GM19463 (cell line): Measurements from ENCODE around the gene ARHGAP6.

ENCODE experiments used
- ATAC-seq: cut with Tn5 transposase; IDR thresholded peaks from one replicate; pipeline ENCODE4 v1.9.1; 2021; ENCODE audit warnings: mild to moderate bottlenecking, moderate library complexity; ENCODE audit not compliant: unreplicated experiment

Gene ARHGAP6

DNA sequence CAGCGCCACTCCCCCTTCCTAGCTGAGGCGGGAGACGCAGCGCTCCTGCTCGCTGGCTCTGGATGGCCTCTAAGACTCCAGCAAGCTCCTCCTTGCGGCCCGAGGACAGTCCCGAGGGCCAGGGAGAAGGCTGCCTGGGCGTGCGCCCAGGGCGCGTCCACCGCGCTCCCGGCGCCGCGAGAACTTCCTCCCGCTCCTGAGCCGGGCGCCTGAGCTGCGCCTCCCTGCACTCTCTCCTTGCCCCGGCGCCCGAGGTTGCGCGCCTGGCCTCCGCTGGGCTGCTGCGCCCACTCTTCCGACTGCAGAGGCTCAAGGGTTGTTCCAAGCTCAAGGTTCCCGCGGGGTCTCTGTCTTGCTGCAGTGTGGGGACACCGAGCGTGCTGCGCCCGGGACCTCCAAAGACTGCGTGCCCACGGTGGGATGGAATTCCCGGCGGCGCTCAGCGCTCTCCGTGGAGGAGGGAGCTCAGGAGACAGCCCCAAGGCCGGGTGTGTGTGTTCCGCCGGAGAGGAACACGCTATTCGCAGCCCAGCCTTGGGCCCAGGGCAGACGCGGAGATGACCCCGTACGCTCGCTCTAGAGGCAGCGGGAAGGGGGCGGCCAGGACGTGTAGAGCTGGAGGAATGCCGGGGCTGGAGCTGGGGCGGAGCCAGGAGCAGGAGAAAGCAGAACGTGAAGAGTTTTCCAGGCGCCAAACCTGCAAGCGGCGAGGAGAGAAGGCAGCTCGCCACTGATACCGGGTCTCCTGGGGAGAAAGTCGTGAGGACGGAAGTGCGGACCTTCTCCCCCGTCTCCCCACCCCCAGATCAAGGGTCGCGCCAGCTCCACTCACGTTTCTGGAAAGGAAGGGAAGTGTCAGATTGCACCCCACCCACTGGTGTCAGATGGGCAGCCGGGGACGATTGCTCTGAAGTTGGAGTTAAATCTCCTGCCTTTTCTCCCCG is at the start of gene ARHGAP6:
Gene ARHGAP6 (minus strand): TSS at position 753 of the 944 bp plus-strand sequence. CDS start 1,092 bp downstream, outside the sequence.
- ATAC-seq = no peak

DNA sequence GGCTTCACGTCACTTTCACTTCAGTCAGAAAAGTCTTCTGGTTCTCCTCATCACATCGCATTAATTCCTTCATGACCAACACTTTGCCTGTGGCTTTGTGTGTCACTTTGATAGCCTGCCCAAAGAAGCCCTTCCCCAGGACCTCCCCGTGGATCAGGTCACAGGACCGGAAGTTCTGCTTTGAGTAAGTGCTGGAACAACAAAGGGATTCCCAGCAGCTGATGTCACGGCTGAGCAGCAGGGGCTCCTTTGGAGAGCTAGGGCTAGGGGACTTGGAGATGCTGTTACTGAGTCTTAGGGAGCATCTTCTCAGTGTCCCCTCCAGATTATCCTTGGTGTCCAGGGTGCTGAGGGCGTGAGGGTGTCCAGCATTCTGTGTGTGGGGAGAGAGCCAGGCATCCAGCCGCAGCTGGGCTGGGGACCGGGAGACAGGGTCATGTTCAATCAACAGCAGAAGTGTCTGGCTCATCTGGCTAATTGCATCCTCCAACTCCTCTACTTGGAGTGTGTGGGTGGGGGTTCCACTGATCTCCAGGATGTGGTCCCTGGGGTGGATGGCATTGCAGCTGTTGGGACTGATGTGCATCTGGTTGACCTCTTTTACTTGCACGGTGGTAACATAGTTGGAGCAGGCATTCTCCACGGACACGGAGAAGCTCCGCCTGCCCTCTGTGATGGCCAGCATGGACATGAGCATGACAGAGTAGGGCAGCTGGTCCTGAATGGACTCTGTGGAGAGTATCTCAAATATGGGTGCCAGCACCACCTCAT is 39.2 kb upstream of the ARHGAP6 start:
- ATAC-seq = no peak

DNA sequence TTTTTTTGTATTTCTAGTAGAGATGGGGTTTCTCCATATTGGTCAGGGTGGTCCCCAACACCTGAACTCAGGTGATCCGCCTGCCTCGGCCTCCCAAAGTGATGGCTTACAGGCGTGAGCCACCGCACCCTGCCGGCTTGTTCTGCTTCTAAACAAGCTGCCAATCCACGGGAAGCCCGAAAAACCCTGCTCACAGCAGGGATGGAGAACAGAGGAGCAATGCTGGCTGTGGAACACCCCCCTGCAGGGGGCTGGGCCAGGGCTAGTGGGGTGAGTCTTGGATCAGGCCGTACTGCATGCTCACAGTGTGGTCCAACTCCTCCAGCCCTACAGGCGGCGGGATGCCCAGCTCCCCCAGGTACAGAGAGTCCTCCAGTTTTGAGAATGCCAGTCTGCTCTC is 38.1 kb upstream of the ARHGAP6 start:
- ATAC-seq = no peak

DNA sequence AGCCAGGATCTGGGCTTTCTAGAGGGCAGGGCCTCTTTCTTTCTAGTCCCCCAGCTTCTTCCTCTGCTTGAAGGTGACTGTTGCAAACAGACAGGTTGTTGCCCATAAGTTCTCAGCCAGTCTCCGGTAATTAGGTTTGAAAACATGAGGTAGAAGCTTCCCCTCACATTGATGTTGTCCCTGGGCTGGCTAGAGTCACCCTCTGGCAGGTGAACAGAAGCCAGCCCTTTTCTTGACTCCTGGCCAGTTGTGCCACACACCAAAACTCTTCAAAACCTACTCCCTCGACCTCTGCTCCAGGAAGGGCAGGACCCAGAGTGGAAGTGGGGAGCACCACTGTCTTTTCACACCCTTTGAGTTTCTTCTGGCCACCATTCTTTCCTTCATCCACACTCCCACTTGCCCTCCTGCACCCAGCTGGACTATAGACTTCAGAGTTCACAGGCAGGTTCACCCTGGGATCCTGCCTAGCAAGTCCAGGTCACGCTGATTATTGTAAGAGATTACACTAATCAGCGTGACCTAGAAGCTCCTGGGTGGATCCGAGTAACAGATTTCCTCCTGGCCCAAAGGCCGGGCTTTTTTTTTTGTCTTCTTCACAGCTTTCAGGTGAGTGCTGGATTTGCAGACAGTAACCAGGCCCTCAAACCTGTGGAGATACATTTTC is 37.4 kb upstream of the ARHGAP6 start:
- no peak for ATAC-seq

DNA sequence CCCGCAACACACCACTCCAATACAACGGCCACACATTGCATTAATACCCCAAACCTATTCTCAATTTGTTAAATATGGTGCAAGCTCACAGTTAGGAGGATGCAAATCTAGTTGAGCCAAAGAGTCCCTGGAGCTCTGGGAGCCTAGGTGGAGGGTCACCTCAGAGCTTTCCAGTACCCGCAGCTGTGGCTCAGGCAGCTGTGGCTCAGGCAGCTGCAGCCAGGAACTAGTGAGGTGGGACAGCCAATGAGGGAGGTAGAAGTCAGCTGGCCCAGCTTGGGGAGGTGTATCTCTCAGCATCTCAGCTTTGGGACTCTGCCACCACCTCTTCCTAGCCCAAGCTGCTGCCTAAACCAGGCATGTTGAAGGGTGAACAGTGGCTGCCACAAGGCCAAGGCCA is 36.7 kb upstream of the ARHGAP6 start:
- ATAC-seq = no peak

DNA sequence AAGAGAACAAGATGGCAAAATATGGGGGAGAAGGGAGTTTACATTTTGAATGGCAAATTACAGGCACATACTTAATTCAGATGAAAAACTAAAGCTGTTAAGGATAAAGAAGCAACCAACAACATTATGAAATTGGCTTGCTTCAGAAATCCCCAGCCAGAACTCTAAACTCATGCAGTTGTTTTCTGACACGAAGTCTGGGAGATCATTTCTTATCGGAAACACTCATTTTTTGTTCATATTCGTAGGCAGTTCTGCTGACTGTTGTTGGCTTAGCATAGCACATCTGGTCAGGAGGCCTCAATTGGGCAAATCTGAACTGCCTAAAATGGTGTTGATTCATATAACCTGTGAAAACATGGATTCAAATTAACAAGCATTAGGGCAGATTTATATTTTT is 33.0 kb upstream of the ARHGAP6 start:
- no peak for ATAC-seq

GRCh38 chrX:11688201-11688600 is 22.5 kb upstream of the ARHGAP6 start:
- no peak for ATAC-seq

DNA sequence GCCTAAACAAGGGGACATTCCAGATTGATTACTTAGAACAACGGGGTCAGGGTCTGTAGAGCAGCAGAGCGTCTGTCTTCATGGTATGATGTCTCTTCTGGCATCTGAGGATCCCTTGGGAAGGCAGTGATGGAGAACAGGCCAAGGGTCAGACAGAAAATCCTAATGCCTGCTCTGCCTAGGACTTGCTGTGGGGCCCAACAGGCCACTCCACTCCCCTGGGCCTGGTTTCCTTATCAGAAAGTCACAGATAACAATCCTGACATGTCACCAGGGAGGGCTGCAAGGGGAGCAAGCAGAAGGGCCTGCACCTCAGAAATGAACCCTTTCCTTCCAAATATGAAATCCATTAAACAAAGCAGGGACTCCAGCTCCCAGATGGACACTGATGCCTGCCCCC is 21.4 kb upstream of the ARHGAP6 start:
- ATAC-seq = no peak

- no peak for ATAC-seq
Observed at GRCh38 chrX:11683057-11683456, 17.3 kb upstream of the ARHGAP6 start.

GRCh38 chrX:11678158-11678557 is 12.4 kb upstream of the ARHGAP6 start:
- peak; percentile 77 for ATAC-seq

- ATAC-seq = no peak
Observed at GRCh38 chrX:11672213-11672612, 6.5 kb upstream of the ARHGAP6 start.

DNA sequence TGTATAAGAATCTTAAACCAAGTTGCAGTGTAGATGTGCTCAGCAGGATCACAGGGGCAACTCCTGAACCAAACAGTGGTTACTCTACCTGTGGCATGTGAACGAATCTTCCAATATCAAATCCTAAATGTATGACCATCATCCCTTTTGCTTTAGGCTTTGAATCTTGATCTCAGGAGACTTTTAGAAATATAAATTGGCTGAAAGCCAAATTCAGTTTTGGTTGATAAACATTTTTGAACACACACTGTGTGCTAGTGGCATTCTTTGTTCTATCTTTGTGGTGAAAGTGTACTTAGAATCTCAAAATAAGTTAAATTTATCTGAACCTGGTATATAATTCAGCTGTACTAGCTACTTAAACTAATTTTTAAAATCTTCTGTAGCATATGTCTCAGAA is 4.6 kb upstream of the ARHGAP6 start:
- ATAC-seq = no peak

- ATAC-seq = no peak
Observed at GRCh38 chrX:11666952-11667685, 1.4 kb upstream of the ARHGAP6 start.

- ATAC-seq = no peak
Observed at GRCh38 chrX:11666164-11666563, 444 bp upstream of the ARHGAP6 start.

DNA sequence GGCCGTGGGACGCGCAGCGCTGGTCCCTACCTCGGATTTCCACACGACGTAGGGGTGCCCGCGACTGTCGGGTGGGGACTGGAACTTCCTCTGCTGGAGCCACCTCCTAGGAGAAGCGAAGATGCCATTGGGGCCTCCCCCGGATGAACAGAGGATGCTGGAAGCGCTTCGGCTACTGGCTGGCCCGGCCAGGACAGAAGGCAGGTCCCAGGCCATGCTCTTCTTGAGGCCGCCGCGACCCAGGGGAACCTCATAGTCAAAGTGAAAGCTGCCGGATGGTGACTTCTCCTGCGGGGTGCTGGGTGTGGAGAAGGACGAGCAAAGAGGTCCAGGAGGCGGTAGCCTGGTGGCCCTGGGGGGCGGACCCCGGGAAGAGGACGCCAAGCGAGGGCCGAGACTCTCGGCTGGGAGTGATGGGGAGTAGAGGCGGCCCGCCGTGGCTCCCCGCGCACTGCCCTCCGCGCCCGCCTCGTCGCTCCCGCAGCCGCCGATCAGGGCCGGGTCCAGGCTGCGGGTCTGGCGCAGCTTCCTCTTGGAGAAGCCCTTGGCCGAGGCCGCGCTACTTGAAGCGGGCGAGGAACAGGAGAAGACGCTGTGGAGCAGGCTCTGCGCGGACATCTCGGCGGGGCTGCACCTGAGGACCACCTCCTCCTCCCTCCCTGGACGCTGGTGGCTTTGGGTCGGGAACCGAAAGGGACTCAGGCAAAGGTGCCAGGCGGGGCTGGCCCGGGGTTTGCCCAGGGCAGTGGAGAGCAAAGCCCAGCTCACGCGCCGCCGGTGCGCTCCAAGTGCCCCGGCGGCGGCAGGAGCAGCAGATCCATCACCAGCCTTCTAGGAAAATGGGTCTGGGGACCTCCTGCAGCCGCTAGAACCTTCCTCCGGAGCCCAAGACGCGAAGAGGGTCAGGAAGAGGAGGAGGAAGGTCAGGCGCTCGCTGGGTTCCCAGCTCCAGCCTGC is 1.2 kb downstream of the ARHGAP6 start:
- ATAC-seq = no peak

GRCh38 chrX:11663875-11664210 is 1.9 kb downstream of the ARHGAP6 start:
- no peak for ATAC-seq

DNA sequence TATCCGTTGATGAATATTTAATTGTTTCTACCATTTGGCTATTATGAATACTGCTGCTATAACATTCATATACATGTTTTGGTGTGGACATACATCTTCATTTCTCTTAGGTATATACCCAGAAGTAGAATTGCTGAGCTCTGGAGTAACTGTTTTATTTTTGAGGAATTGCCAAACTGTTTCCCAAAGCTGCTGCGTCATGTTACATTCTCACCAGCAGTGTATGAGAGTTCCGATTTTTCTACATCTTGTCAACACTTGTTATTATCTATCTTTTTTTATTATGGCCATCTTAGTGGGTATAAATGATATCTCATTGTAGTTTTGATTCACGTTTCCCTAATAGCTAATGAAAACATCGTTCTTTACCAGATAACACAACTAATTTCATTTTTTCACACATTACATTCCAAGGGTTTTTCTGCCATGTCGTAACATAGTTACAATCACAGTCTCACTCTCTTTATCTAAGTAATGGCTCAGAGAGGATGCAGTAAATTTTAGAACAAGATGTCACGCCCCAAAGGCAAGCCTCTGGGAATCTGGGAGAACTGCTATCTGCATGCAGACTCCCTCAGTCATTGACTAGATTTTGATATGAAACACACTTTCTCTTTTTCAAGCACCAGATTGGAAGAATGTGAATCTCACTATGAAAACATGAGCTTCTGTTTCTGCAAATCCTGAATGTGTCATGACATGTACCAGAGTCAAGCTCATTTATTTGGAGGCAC is 10.3 kb downstream of the ARHGAP6 start:
- ATAC-seq = no peak

DNA sequence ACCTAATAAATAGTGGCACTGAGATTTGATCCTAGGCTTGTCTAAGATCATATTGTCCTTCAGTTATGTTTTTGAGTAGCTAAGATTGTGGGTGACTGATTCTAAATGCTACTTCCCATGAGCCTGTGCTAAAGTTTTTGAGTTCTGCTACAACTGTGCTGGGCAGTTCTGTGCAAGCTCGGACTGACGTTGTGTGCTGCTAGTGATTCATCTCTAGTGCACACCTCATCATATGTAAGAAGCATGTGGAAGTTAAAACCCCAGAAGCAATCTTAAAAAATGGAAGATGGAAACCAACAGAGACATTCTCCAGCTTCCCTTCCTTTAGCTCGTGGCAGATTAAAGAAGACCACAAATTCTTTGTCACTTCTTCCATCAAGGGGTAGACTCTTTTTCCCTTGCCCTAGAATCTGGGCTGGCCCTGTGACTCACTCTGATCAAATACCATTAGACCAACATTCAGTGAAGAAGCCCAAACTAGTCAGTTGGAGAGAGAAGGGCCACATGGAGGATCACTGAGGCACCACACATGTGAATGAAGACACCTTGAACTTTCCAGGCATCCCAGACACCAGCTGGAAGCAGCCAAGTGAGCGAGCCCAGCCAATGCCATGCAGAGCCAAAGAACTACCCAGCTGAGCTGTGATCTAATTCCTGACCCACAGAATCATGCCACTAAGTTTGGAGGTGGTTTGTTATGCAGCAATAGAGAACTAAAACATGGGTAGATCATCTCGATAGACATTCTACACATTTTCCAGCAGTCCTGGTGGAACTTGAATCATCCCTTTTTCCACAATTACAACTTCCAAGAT is 16.8 kb downstream of the ARHGAP6 start:
- no peak for ATAC-seq
